ENCODE measurements around the gene GNA12.

GNA12 gene

GRCh38 chr7:2717293-2718261, 126.5 kb downstream of the GNA12 start:
- Histone ChIP-seq H3K4me1 (ENCODE audit: control insufficient read depth, insufficient read depth, low read length) (peaks cover 8% of the 10 kb centered on the region), H3K9ac (ENCODE audit: low read depth, low read length) (no peak overlapping the region), H3K27me3 (ENCODE audit: control insufficient read depth, insufficient read depth, low read length) (no peaks in the 10 kb centered on the region), H3K36me3 (ENCODE audit: insufficient read depth, low read length) (peaks cover 23% of the 10 kb centered on the region), H3K4me2 (ENCODE audit: low read length) (no peak overlapping the region), H3K4me3 (ENCODE audit: low read length) (no peak overlapping the region), H3K9me3 (replicated peaks; ENCODE audit: low read length) (no peaks in the 10 kb centered on the region)

- H3K27me3 ChIP-seq (ENCODE audit: control insufficient read depth, insufficient read depth, low read length) = no peaks in the 10 kb centered on the region
- H3K9ac ChIP-seq (ENCODE audit: low read depth, low read length) = no peak overlapping the region
- no peaks in the 10 kb centered on the region for H3K9me3 ChIP-seq (replicated peaks; ENCODE audit: low read length)
- no peak overlapping the region for H3K4me2 ChIP-seq (ENCODE audit: low read length)
- no peak overlapping the region for H3K4me3 ChIP-seq (ENCODE audit: low read length)
- H3K4me1 ChIP-seq (ENCODE audit: control insufficient read depth, insufficient read depth, low read length) = peaks cover 8% of the 10 kb centered on the region
- H3K36me3 ChIP-seq (ENCODE audit: insufficient read depth, low read length) = peaks cover 23% of the 10 kb centered on the region
Measured at GRCh38 chr7:2716906-2717292, 127.2 kb downstream of the GNA12 start.

- Histone ChIP-seq H3K36me3 (ENCODE audit: insufficient read depth, low read length) (peaks cover 21% of the 10 kb centered on the region), H3K4me1 (ENCODE audit: control insufficient read depth, insufficient read depth, low read length) (peaks cover 8% of the 10 kb centered on the region)
Measured at GRCh38 chr7:2716488-2716887, 127.6 kb downstream of the GNA12 start.

DNA sequence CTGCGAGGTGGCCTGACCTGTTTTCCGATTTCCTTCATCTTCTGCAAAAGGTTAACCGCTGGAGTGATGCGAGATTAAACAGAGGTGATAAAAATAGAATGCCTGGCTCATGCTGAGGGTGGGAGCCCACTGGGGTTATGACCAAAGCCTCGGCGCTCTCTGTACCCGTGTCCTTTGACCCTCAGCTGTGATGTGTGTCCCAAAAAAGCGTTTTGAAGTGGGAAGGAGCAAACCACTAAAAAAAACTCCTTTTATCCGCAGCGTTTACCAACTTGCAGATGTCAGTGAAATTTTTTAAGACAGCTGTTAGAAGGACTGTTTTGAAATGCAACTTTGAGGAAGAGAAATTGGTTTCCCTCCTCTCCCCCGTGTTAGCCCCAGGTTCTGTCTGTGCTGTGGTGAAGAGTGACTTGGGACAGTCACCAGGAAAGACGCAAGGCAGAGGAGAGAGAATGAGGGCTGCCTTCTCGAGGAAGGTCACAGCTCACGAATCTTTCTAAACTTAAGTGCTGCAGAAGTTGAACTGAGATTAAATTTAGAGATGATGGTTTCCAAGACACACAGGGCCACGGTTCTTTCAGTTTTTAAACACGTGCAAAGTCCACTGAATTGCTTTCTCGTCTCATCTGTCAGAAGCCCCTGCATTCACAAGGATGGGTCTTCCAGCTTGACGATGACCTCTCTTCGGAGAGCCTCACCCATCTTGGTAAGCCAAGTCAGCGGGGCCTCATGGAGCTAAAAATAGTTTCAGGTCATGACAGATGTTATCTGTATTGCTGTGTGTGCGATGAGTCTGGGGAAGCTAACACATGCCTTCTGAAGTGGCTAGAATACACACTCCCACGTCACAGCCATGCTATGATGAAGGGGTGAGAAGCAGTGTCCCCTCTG, 128.5 kb downstream of the GNA12 start:
- no peak overlapping the region for H3K9ac ChIP-seq (ENCODE audit: low read depth, low read length)
- H3K9me3 ChIP-seq (replicated peaks; ENCODE audit: low read length) = no peaks in the 10 kb centered on the region
- no peak overlapping the region for H3K4me2 ChIP-seq (ENCODE audit: low read length)
- H3K4me1 ChIP-seq (ENCODE audit: control insufficient read depth, insufficient read depth, low read length) = peaks cover under 1% of the 10 kb centered on the region
- no peak overlapping the region for H3K4me3 ChIP-seq (ENCODE audit: low read length)
- no peaks in the 10 kb centered on the region for H3K27me3 ChIP-seq (ENCODE audit: control insufficient read depth, insufficient read depth, low read length)
- peaks cover 21% of the 10 kb centered on the region for H3K36me3 ChIP-seq (ENCODE audit: insufficient read depth, low read length)

More at GRCh38 chr7:2716488-2716887, 127.6 kb downstream of the GNA12 start:
- Histone ChIP-seq H3K4me3 (ENCODE audit: low read length) (no peak overlapping the region), H3K27me3 (ENCODE audit: control insufficient read depth, insufficient read depth, low read length) (no peaks in the 10 kb centered on the region), H3K9ac (ENCODE audit: low read depth, low read length) (no peak overlapping the region), H3K9me3 (replicated peaks; ENCODE audit: low read length) (no peaks in the 10 kb centered on the region), H3K4me2 (ENCODE audit: low read length) (no peak overlapping the region)

DNA sequence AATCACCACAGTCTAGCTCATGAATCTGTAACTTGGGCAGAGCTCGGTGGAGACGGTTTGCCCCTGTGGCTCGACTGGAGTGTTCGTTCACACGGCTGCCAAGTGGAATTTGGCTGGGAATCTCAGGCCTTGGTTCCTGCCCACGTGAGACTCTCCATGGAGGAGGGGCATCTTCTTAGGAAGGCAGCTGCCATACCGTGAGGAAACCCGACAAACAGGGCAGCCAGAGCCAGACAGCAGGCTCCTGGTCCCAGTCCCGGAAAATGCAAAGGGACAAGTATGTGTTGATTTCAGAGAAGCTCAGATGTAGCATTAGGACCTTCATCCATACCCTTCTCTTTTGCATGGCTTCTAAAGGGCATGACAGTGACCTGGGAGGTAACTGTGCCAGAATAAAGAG, 129.5 kb downstream of the GNA12 start:
- H3K4me3 ChIP-seq (ENCODE audit: low read length) = no peak overlapping the region
- H3K4me1 ChIP-seq (ENCODE audit: control insufficient read depth, insufficient read depth, low read length) = peaks cover 6% of the 10 kb centered on the region
- no peak overlapping the region for H3K9ac ChIP-seq (ENCODE audit: low read depth, low read length)
- H3K27me3 ChIP-seq (ENCODE audit: control insufficient read depth, insufficient read depth, low read length) = no peaks in the 10 kb centered on the region
- no peak overlapping the region for H3K4me2 ChIP-seq (ENCODE audit: low read length)
- no peaks in the 10 kb centered on the region for H3K9me3 ChIP-seq (replicated peaks; ENCODE audit: low read length)
- peaks cover 16% of the 10 kb centered on the region for H3K36me3 ChIP-seq (ENCODE audit: insufficient read depth, low read length)

- Histone ChIP-seq H3K4me1 (ENCODE audit: control insufficient read depth, insufficient read depth, low read length) (peaks cover 6% of the 10 kb centered on the region), H3K27me3 (ENCODE audit: control insufficient read depth, insufficient read depth, low read length) (no peaks in the 10 kb centered on the region), H3K9ac (ENCODE audit: low read depth, low read length) (no peak overlapping the region), H3K9me3 (replicated peaks; ENCODE audit: low read length) (no peaks in the 10 kb centered on the region), H3K4me3 (ENCODE audit: low read length) (no peak overlapping the region), H3K4me2 (ENCODE audit: low read length) (no peak overlapping the region), H3K36me3 (ENCODE audit: insufficient read depth, low read length) (peaks cover 16% of the 10 kb centered on the region)
Measured at GRCh38 chr7:2713978-2714377, 130.1 kb downstream of the GNA12 start.

GRCh38 chr7:2713370-2713769, 130.7 kb downstream of the GNA12 start:
- H3K27me3 ChIP-seq (ENCODE audit: control insufficient read depth, insufficient read depth, low read length) = no peaks in the 10 kb centered on the region
- no peaks in the 10 kb centered on the region for H3K9me3 ChIP-seq (replicated peaks; ENCODE audit: low read length)
- no peak overlapping the region for H3K9ac ChIP-seq (ENCODE audit: low read depth, low read length)
- no peak overlapping the region for H3K4me2 ChIP-seq (ENCODE audit: low read length)
- H3K4me1 ChIP-seq (ENCODE audit: control insufficient read depth, insufficient read depth, low read length) = peaks cover 6% of the 10 kb centered on the region
- peaks cover 14% of the 10 kb centered on the region for H3K36me3 ChIP-seq (ENCODE audit: insufficient read depth, low read length)
- H3K4me3 ChIP-seq (ENCODE audit: low read length) = no peak overlapping the region

GRCh38 chr7:2711895-2712675, 132.0 kb downstream of the GNA12 start:
- H3K36me3 ChIP-seq (ENCODE audit: insufficient read depth, low read length) = peaks cover 6% of the 10 kb centered on the region
- no peaks in the 10 kb centered on the region for H3K9me3 ChIP-seq (replicated peaks; ENCODE audit: low read length)
- no peaks in the 10 kb centered on the region for H3K27me3 ChIP-seq (ENCODE audit: control insufficient read depth, insufficient read depth, low read length)
- H3K4me1 ChIP-seq (ENCODE audit: control insufficient read depth, insufficient read depth, low read length) = peaks cover 6% of the 10 kb centered on the region
- no peak overlapping the region for H3K4me3 ChIP-seq (ENCODE audit: low read length)
- H3K9ac ChIP-seq (ENCODE audit: low read depth, low read length) = no peak overlapping the region
- no peak overlapping the region for H3K4me2 ChIP-seq (ENCODE audit: low read length)

- Histone ChIP-seq H3K4me2 (ENCODE audit: low read length) (no peak overlapping the region), H3K27me3 (ENCODE audit: control insufficient read depth, insufficient read depth, low read length) (no peaks in the 10 kb centered on the region), H3K36me3 (ENCODE audit: insufficient read depth, low read length) (peaks cover 4% of the 10 kb centered on the region), H3K9me3 (replicated peaks; ENCODE audit: low read length) (no peaks in the 10 kb centered on the region), H3K9ac (ENCODE audit: low read depth, low read length) (no peak overlapping the region), H3K4me3 (ENCODE audit: low read length) (no peak overlapping the region), H3K4me1 (ENCODE audit: control insufficient read depth, insufficient read depth, low read length) (peaks cover 6% of the 10 kb centered on the region)
Measured at GRCh38 chr7:2710901-2711551, 133.1 kb downstream of the GNA12 start.

GRCh38 chr7:2710286-2710655, 133.8 kb downstream of the GNA12 start:
- Histone ChIP-seq H3K9ac (ENCODE audit: low read depth, low read length) (no peak overlapping the region), H3K27me3 (ENCODE audit: control insufficient read depth, insufficient read depth, low read length) (no peaks in the 10 kb centered on the region), H3K9me3 (replicated peaks; ENCODE audit: low read length) (no peaks in the 10 kb centered on the region), H3K4me2 (ENCODE audit: low read length) (peak overlapping the region; percentile 74), H3K36me3 (ENCODE audit: insufficient read depth, low read length) (no peaks in the 10 kb centered on the region), H3K4me1 (ENCODE audit: control insufficient read depth, insufficient read depth, low read length) (peaks cover 6% of the 10 kb centered on the region), H3K4me3 (ENCODE audit: low read length) (no peak overlapping the region)
